OCI-LY3 (cell line): ENCODE data around the gene NBL1.

Experiments used
- CTCF ChIP-seq: fragments of 200-600, 300-600 bp; sonication (generic); IDR thresholded peaks from 2 replicates; pipeline ENCODE4 v1.5.1; 2014; ENCODE audit warnings: antibody characterized with exemption, low read length, low read depth
- EZH2phosphoT487 ChIP-seq: fragments of 200-600 bp; shearing (Covaris generic); IDR thresholded peaks from 2 replicates; pipeline ENCODE4 v1.6.1; 2018; ENCODE audit warnings: antibody characterized with exemption, mixed run types, low read depth

- TF ChIP-seq CTCF: no peak
- TF ChIP-seq EZH2phosphoT487: no peak
These were observed 59.2 kb downstream of the NBL1 start for GRCh38 chr1:19703280-19703679.
